Activated CD4-positive, alpha-beta T cell treated with anti-CD3 and anti-CD28 coated beads, Interleukin-10, Interleukin-2, amounts not matched to agents 100 ng/mL and 50 ng/mL, durations not matched to agents 16 hours and 8 hours (primary cell): Measurements from ENCODE around the gene NDFIP2.

Experiments
- DNase-seq: peaks from one replicate; pipeline ENCODE4 v3.0.0-alpha.2; 2020

Gene NDFIP2

DNA sequence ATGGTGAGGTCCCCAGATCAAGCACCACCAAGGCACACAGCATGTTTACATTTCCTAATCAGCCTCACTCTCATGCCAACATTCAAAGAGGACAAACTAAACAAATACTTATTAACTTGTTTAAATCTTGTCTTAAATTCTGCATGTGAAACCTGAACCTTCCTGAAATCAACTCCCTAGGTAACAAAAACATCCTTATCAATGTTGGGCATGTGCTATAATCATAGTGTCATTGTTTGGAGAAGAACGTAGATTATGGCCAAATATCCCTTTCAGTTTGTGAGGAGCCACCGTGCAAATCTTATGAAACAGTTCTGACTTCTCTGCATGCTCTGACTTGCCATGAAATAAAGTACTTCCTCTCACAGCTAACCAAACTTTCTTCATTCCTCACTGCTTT, 123.8 kb downstream of the NDFIP2 start:
- no peak for DNase-seq
